GM12878 (cell line): Measurements from ENCODE around the gene ATL2. TPM values are rescaled to one million over a fixed set of nuclear protein-coding genes. Genes with fewer than 3 reads are reported as not detected.

Experiments
- ATAC-seq: fragments of 200-7000 bp; cut with Tn5 transposase; 3 replicates; pipeline ENCODE4 v1.9.1; 2020; ENCODE audit warnings: mild to moderate bottlenecking, moderate library complexity
- BruUV-seq: library from RNA; stranded (reverse); fragments of 400-500 nt; replicated peaks from 2 replicates; lab custom pipeline; 2021; lab: Mats Ljungman, UMichigan
- CTCF ChIA-PET: fragments of 300-600 bp; sonication (Branson Sonifier 250); formaldehyde crosslinking; extraction: SDS; loops from one replicate; lab custom pipeline; 2021; ENCODE audit warnings: inconsistent platforms; lab: Yijun Ruan, JAX
- POLR2A ChIA-PET: fragments of 350-600 bp; formaldehyde crosslinking; extraction: SDS; loops from one replicate; lab custom pipeline; 2021; ENCODE audit warnings: inconsistent platforms; lab: Charles Lee
- RAD21 ChIA-PET: fragments of 300-600 bp; sonication (Branson Sonifier 250); formaldehyde crosslinking; loops from one replicate; lab custom pipeline; 2023; ENCODE audit warnings: antibody characterized with exemption; ENCODE audit not compliant: unreplicated experiment; lab: Charles Lee
- SMC1A ChIA-PET: fragments of 300-600 bp; sonication (Branson Sonifier 250); formaldehyde crosslinking; loops from one replicate; lab custom pipeline; 2023; ENCODE audit not compliant: unreplicated experiment, uncharacterized antibody; lab: Charles Lee
- DNase-seq: peaks from one replicate; pipeline ENCODE4 v3.0.0-alpha.2; 2011; ENCODE audit warnings: low read depth, low spot score
- FAIRE-seq: peaks from 3 replicates; lab custom pipeline; 2011; peaks lifted over from hg19 to GRCh38; lab: Jason Lieb, UNC
- H2AFZ ChIP-seq: 2 replicates; pipeline ENCODE4 v1.6.0; 2011; ENCODE audit warnings: low read depth, low read length, control low read depth; ENCODE audit not compliant: control insufficient read depth
- H3K27ac ChIP-seq: 2 replicates; pipeline ENCODE4 v1.5.1; 2011; ENCODE audit warnings: control low read depth; ENCODE audit not compliant: control insufficient read depth, insufficient read depth
- H3K27me3 ChIP-seq, 2 experiments: replicated peaks in 1 of 2; 2 replicates each; pipeline versions ENCODE4 v1.6.0 to v1.6.1; 2011; ENCODE audit warnings: low read length in 1 of 2; ENCODE audit not compliant: control insufficient read depth in 2 of 2, insufficient read depth in 2 of 2
- H3K36me3 ChIP-seq, 2 experiments: 2 replicates each; pipeline ENCODE4 v1.5.1; 2011; ENCODE audit warnings: low read length in 1 of 2; ENCODE audit not compliant: control insufficient read depth in 2 of 2, insufficient read depth in 2 of 2
- H3K4me1 ChIP-seq: 2 replicates; pipeline ENCODE4 v1.6.1; 2011; ENCODE audit warnings: mild to moderate bottlenecking, low read length, moderate library complexity, mixed read lengths; ENCODE audit not compliant: control insufficient read depth, insufficient read depth
- H3K4me2 ChIP-seq: 2 replicates; pipeline ENCODE4 v1.6.0; 2011; ENCODE audit warnings: control low read depth; ENCODE audit not compliant: control insufficient read depth, insufficient read depth
- H3K4me3 ChIP-seq: fragments of 200-600 bp; sonication (generic); 2 replicates; pipeline ENCODE4 v1.5.1; 2016
- H3K79me2 ChIP-seq: 2 replicates; pipeline ENCODE4 v1.6.0; 2011; ENCODE audit warnings: low read length; ENCODE audit not compliant: control insufficient read depth, insufficient read depth
- H3K9ac ChIP-seq: 2 replicates; pipeline ENCODE4 v1.8.0; 2011; ENCODE audit warnings: low read length, control low read depth, mixed read lengths; ENCODE audit not compliant: control insufficient read depth, insufficient read depth
- H3K9me3 ChIP-seq: replicated peaks from 3 replicates; pipeline ENCODE4 v1.5.1; 2011; ENCODE audit warnings: mild to moderate bottlenecking, low read length; ENCODE audit not compliant: control insufficient read depth, insufficient read depth
- H4K20me1 ChIP-seq: 2 replicates; pipeline ENCODE4 v1.6.0; 2011; ENCODE audit not compliant: control insufficient read depth, insufficient read depth
- ATF2 ChIP-seq: IDR thresholded peaks from 2 replicates; pipeline ENCODE4 v1.6.1; 2012; ENCODE audit warnings: low read length, inconsistent platforms
- CBX3 ChIP-seq: fragments of 200-600 bp; sonication (generic); IDR thresholded peaks from 2 replicates; pipeline ENCODE4 v1.6.1; 2016; ENCODE audit warnings: low read depth, borderline replicate concordance
- CHD2 ChIP-seq: IDR thresholded peaks from 2 replicates; pipeline ENCODE4 v1.6.1; 2011; ENCODE audit warnings: low read depth, low read length, improper control_type of control experiment, borderline replicate concordance
- CUX1 ChIP-seq: IDR thresholded peaks from 2 replicates; pipeline ENCODE4 v1.6.1; 2012; ENCODE audit warnings: improper control_type of control experiment, low read depth, low read length; ENCODE audit not compliant: insufficient replicate concordance
- IKZF2 ChIP-seq, 2 experiments: fragments of 450-650 bp; IDR thresholded peaks; 2 replicates each; pipeline ENCODE4 v1.6.1; 2017; ENCODE audit warnings: mild to moderate bottlenecking in 2 of 2, moderate library complexity in 2 of 2
- RELA ChIP-seq: fragments of 450-650 bp; IDR thresholded peaks from 2 replicates; pipeline ENCODE4 v1.8.0; 2014; ENCODE audit warnings: borderline replicate concordance; ENCODE audit not compliant: partially characterized antibody
- SMARCA5 ChIP-seq: fragments of 450-650 bp; IDR thresholded peaks from 2 replicates; pipeline ENCODE4 v1.6.1; 2017; ENCODE audit warnings: mild to moderate bottlenecking
- TCF7 ChIP-seq: IDR thresholded peaks from 2 replicates; pipeline ENCODE4 v1.6.1; 2014; ENCODE audit warnings: antibody characterized with exemption, borderline replicate concordance
- WGBS: methylation state at CpG from one replicate; pipeline ENCODE4 v1.1.6; 2016; ENCODE audit warnings: low lambda C conversion rate; ENCODE audit not compliant: insufficient replicate concordance, insufficient coverage; ENCODE audit errors: missing lambda C conversion rate; 5-methylcytosine and 5-hydroxymethylcytosine counted together
- in situ Hi-C: fragments of 300-500 bp; cut with MboI; formaldehyde crosslinking; loops from 9 replicates; pipeline ENCODE4 v1.14.3; 2018; ENCODE audit warnings: mixed read lengths
- intact Hi-C: fragments of 100-400 bp; cut with micrococcal nuclease; formaldehyde crosslinking; loops from one replicate; pipeline ENCODE4 v1.14.2; 2022; ENCODE audit not compliant: unreplicated experiment
- polyA plus RNA-seq, 11 experiments: library from polyadenylated mRNA; depleted of rRNA in 4 of 11; unstranded in 6 of 11; stranded (reverse) in 5 of 11; fragments of >200 nt; fragmentation: Nextera tagmentation in 4 of 11; fragmentation: Illumina TruSeq in 1 of 11; extraction: Ambion mirVana in 4 of 11; extraction: Trizol in 1 of 11; gene quantifications; 1 replicate in 1 of 11; 2 replicates in 10 of 11; pipeline versions ENCODE4 v1.2.1 to v1.2.3, GENCODE V29; 2011 to 2016; ENCODE audit warnings: inconsistent platforms in 2 of 11, missing spikeins in 2 of 11, low read depth in 1 of 11
- total RNA-seq, 4 experiments: library from RNA; depleted of rRNA in 3 of 4; stranded (reverse); fragments of >200 nt in 3 of 4; fragmentation: Illumina TruSeq in 1 of 4; extraction: Trizol in 1 of 4; gene quantifications; 2 replicates each; pipeline versions ENCODE4 v1.2.1 to v1.2.3, GENCODE V29; 2013 to 2021

ATL2 gene
- total and polyA plus RNA-seq, 10 of the 15 experiments (the other 5 are each of a cell fraction or from before 2014, with no cell fraction given) = 8.6 to 51.5 (median 41.8) TPM

- ChIA-PET RAD21 (no interaction called here), POLR2A (no interaction called here), SMC1A (interaction anchor here (0.8 kb wide), 1 partner anchor 80 kb away, joined by 3 read pairs; no protein-coding TSS in a partner anchor), CTCF (interaction anchor here (0.6 kb wide), 1 partner anchor 398 kb away, joined by 3 read pairs; no protein-coding TSS in a partner anchor)
- Histone ChIP-seq H3K27ac (no peak overlapping the region), H3K79me2 (no peaks in the 10 kb centered on the region), H2AFZ (no peak overlapping the region), H3K27me3 (peaks cover 0 to 2% of the 10 kb centered on the region in 2 experiments; a peak in 1 of 4 replicates), H4K20me1 (no peaks in the 10 kb centered on the region), H3K9ac (no peak overlapping the region), H3K36me3 (no peaks in the 10 kb centered on the region), H3K4me3 (no peak overlapping the region), H3K9me3 (no peaks in the 10 kb centered on the region), H3K4me2 (no peak overlapping the region), H3K4me1 (peaks cover 3% of the 10 kb centered on the region; the same call in 1 of the 2 replicates)
- DNase-seq (no peak), ATAC-seq (no peak), FAIRE-seq (no peak)
- no TSS peak for BruUV-seq
- no peak for TF ChIP-seq CBX3
- no peak for TF ChIP-seq RELA
- TF ChIP-seq IKZF2 (IDR thresholded peaks at IDR 0.05) = no peak
- WGBS = 76% methylated on average over 7 of the region's 7 CpGs
- in situ Hi-C loops = no loop called here
- intact Hi-C loops = no loop called here
Measured at GRCh38 chr2:38386821-38387220, 9.7 kb upstream of the ATL2 start.

DNA sequence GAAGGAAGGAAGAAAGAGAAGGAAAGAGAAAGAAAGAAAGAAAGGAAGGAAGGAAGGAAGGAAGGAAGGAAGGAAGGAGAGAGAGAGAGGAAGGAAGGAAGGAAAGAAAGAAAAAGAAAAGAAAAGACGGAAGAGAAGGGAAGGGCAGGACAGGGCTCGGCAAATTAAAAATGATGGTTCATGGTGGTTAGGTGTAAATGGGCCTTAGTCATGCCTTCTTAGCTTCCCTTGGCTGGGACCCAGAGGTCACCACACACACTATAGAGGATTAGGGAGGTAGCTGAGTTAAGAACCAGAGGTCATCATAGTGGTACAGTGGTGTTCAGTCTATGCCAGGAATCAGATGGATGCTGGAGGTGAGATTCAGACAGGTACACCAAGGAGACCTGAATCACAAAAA is 9.3 kb upstream of the ATL2 start:
- ChIA-PET CTCF (no interaction called here), RAD21 (no interaction called here), POLR2A (no interaction called here)
- TF ChIP-seq ATF2 (no peak), TCF7 (no peak), SMARCA5 (no peak), CUX1 (no peak), CHD2 (no peak)

More for the DNA sequence above, 9.3 kb upstream of the ATL2 start:
- no peak for ATAC-seq
- DNase-seq = no peak
- SMC1A ChIA-PET = interaction anchor here (0.8 kb wide), 1 partner anchor 81 kb away, joined by 3 read pairs; no protein-coding TSS in a partner anchor
- Histone ChIP-seq H3K4me3 (no peak overlapping the region), H2AFZ (no peak overlapping the region), H3K9ac (no peak overlapping the region), H3K79me2 (no peaks in the 10 kb centered on the region), H3K36me3 (no peaks in the 10 kb centered on the region), H3K9me3 (no peaks in the 10 kb centered on the region), H3K4me1 (peaks cover 3% of the 10 kb centered on the region; the same call in 1 of the 2 replicates), H3K27me3 (peaks cover 0 to 2% of the 10 kb centered on the region in 2 experiments; a peak in 1 of 4 replicates), H3K4me2 (no peak overlapping the region), H4K20me1 (no peaks in the 10 kb centered on the region), H3K27ac (no peak overlapping the region)
- in situ Hi-C loops = no loop called here
- BruUV-seq = no TSS peak
- intact Hi-C loops = no loop called here
- FAIRE-seq = no peak
- 29% methylated on average over 2 of the region's 2 CpGs for WGBS
